ENCODE results near the gene ZFHX3.
"Not testable (repeated sequence)": the region's sequence is repeated elsewhere in the genome, so short reads cannot be mapped to it uniquely, and the experiment has no call there.

ZFHX3 gene, protein sequence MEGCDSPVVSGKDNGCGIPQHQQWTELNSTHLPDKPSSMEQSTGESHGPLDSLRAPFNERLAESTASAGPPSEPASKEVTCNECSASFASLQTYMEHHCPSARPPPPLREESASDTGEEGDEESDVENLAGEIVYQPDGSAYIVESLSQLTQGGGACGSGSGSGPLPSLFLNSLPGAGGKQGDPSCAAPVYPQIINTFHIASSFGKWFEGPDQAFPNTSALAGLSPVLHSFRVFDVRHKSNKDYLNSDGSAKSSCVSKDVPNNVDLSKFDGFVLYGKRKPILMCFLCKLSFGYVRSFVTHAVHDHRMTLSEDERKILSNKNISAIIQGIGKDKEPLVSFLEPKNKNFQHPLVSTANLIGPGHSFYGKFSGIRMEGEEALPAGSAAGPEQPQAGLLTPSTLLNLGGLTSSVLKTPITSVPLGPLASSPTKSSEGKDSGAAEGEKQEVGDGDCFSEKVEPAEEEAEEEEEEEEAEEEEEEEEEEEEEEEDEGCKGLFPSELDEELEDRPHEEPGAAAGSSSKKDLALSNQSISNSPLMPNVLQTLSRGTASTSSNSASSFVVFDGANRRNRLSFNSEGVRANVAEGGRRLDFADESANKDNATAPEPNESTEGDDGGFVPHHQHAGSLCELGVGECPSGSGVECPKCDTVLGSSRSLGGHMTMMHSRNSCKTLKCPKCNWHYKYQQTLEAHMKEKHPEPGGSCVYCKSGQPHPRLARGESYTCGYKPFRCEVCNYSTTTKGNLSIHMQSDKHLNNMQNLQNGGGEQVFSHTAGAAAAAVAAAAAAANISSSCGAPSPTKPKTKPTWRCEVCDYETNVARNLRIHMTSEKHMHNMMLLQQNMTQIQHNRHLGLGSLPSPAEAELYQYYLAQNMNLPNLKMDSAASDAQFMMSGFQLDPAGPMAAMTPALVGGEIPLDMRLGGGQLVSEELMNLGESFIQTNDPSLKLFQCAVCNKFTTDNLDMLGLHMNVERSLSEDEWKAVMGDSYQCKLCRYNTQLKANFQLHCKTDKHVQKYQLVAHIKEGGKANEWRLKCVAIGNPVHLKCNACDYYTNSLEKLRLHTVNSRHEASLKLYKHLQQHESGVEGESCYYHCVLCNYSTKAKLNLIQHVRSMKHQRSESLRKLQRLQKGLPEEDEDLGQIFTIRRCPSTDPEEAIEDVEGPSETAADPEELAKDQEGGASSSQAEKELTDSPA (N-terminal part only)

DNA sequence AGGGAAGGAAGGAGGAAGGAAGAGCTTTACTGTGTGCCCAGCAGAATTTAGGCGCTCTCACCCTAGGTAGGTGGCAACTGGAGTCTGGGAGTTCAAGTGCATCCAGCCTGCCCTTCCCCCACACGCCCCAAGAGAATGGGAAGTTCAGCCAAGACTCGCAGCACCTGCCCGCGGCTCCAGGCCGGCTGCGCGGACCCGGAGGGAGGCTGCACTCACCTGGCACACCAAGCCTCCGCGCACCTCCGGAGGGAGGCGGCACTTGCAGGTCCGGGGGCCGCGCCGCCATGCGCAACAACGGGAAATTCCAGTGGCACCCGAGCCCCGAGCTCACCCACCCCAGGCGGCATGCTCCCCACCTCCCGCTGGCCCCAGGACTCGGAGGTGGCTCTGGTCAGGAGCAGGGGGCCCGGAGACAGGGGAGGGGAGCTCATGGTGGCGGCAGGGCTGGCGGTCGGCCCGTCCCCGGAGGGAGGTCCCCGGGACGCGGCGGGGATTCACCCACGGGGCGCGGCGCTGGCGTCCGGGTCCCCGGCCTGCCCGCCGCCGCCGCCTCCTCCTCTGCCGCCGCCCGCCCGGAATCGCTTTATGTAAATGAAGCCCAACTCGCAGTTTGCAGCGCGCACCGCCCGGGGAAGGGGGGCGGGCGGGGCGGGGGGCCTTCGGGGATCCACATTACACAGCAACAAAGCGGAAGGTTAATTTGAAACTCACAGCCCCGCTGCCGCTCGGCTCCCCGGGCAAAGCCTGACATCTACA, at the start of gene ZFHX3:
Gene ZFHX3 (minus strand): TSS at position 593 of the 756 bp plus-strand sequence. CDS start 87,983 bp downstream, outside the sequence.
- peak; percentile 11 for DNase-seq

DNA sequence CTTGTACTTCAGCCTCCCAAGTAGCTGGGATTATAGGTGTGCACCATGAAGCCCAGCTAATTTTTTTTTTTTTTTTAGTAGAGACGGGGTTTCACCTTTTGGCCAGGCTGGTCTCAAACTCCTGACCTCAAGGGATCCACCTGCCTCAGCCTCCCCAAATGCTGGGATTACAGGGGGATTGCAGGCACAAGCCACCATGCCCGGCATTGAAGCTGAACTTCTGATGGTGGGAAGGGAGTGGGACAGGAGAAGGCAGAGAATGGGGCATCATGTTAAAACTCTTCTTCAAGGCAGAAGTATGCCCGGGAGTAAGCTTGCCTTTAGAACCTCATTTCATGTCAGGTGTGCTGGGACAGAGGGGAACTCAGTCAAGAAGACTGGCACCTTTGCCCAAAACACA, 48.6 kb upstream of the ZFHX3 start:
- DNase-seq: no peak

DNA sequence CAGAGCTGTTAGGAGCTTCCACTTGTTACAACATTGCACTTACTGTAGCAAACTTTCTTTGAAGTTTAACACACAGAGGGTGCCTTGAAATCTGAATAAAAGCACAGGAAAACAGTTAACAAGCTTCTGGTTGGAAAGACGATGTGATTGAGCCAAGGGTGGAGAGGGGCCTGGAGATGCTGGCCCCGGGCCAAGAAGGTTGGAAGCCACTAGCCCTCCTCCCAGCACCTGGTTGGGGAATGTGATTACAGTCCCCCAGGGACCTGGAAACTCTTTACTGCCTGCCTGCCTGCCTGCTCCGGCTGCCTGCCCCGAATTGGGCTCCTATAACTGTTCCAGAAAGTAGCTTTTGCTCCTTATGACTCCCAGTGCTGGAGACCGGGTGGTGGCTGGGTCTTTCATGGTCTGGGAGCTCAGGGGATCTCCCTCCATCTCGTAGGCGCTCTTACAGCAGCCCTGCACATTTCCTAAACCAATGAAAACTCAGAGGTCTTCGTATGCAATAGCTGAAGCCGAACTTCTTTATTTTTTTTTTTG, 48.0 kb upstream of the ZFHX3 start:
- DNase-seq: peak; percentile 60

DNA sequence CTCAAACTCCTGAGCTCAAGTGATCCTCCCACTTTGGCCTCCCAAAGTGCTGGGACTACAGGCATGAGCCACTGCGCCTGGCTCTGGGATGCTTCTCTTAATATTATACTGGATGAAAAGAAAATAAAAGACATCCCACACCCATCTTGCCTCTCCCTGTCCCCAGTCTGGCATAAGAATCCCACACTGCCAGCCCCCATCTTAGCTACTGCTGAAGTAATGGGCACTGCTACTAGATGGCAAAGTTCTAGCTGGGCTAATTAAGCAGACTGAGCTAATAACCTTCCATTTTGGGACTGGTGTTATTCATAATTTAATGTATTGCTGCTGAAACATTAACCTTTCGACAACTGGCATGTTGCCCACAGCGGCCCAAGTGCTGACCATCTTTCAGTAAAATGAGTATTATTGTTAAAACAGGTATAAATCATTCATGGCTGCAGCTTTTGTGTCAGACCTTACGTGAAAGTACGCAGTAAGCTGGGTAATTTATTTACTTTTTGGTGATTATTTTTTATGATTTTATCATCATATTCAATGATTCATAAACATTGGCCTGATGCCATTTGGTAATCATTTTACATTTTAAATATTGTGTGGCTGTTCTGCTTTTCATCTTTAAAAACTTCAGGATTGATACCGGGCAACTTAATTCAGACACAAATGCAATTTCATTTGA, 47.4 kb upstream of the ZFHX3 start:
- peak; percentile 38 for DNase-seq

DNA sequence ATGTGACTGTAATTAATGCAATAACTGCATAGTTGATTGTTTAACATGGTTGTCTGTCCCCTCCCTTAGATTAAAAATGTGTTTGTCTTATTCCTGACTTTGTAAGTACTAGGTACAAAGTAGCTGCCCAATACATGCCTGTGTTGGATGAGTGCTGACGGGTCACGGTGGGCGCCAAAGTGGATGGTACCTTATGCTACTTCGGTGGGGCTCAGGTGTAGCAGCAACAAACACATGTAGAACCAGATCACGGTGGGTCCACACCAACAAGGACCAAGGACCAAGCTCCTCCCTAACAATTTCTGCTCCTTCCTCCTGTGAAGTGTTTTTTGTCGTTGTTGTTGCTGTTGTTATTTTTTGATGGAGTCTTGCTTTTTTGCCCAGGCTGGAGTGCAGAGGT, 46.4 kb upstream of the ZFHX3 start:
- no peak for DNase-seq

DNA sequence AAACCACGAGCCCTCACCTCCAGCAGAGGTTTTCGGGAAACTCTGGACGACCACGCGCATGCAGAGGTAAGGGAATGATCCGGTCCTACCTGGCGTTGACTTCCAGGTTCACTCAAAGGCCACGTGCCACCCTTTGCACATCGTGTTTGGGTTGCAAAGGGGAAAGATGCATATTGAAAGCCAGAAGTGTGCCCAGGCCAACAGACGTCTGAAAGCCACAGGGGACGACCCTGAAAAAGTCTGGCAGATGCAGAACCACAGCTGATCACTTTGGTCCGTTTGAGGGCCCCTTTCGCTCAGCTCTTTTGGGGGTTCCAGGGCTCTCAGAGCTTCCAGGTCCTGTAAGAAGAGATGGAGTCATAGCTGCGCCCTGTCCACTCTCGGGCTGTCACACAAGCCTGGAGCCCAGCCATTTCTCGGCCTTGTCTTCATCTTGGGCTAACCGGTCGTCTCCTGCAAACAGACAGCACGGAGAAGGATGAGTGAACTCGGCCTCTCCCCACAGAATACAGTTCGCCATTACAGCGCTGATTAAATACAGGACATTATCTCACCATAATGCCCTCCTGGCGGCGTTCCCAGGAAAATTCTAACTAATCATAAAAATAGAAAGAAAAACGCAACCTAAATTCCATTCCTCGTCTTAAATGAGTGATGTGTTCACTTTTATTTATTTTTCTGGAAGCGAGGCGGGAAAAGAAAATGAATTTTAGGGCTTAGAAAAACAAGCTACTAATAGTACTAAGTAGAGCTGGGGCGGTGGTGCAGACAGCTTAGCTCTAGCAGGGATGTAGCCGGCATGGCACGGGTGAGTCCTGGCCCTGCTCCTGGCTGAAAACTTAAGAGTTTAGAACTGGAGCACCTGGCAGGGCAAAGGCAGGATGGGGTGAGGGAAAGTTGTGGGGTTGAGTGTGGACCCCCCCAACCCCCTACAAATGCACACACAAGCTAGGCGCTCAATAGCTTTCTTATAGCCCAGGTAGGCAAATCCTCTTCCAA, 45.5 kb upstream of the ZFHX3 start:
- no peak for DNase-seq

DNA sequence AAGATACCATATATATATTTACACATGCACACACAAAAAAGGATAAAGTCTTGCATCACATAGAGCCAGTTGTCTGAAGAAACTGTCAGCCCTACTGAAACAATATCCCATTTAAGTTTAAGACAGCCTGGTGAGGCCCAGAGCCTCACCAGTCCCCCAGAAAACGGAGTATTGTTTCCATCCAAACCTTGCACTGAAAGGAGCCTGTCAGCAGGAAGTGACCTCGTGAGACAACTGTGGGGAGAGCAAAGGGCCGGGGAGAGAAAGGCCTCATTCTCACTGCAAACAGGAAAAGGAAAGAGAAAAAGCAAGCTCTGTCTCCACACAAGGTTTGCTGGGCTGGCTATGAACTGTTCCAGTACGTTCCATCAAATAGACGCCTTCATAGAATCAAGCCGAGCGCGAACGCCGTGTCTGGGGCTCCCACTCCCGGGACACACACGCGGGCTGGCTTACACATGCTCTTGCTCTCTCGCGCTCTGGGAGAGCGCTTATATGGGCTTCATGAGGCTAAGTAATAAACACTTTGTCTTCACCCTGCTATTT, 44.4 kb upstream of the ZFHX3 start:
- no peak for DNase-seq

DNA sequence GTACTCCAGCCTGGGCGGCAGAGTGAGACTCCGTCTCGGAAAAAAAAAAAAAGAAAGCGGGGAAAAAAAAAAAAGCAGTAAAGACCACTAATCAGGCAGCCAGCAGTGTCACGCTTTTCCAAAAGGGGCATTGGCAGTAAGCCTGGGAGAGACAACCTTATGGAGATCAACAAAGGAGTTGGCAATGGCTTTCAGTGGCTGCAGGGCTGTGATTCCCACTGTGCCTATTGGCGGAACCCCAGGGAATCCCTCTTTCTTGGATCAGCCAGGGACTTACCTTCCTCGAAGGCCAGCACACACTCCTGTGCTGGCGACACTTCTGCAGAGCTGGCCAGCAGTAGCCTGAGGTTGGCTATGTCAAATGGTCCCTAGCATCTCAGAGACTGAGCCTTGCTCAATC, 43.2 kb upstream of the ZFHX3 start:
- DNase-seq: no peak

DNA sequence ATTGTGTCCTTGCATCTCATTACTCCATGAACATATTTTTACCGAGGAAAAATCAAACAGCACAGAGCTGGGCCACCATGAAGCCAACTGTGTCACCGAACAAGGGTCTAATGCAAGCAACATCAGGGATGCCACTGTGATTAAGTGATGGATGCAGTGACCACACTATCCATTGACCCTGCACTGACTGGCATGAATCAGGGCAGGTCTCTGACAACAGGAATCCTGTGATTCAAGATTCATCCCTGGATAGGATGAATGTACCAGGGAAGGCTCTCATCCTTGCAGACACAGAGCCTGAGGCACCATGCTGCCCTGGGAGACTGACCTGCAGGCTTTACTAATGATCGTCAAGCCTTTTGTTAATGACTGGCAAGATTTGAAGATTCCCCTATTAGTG, 41.5 kb upstream of the ZFHX3 start:
- no peak for DNase-seq

DNA sequence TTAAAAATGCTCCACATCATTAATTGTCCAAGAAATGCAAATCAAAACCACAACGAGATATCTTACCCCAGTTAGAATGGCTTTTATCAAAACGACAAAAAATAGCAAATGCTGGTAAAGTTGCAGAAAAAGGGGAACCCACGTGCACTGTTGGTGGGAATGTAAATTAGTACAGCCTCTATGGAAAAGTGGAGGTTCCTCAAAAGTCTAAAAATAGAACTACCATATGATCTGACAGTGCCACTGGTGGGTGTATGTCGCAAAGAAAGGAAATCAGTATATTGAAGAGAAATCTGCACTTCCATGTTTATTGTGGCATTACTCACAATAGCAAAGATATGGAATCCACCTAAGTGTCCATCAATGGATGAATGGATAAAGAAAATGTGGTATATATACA, 38.2 kb upstream of the ZFHX3 start:
- DNase-seq: no peak

DNA sequence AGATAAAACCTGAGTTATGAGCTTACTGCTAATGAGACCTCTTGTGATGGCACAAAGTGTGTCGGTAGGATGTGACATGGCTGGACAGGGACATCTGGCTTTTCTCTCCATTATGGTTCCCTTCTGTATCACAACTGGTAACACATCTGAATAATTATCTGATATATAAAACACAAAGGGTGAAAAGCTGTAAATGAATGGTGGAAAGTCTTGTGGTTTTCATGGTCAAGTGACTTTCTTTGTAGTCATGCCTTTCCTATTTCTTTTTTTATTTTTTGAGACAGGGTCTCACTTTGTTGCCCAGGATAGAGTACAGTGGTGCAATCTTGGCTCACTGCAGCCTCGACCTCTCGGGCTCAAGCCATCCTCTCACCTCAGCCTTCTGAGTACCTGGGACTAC, 35.3 kb upstream of the ZFHX3 start:
- no peak for DNase-seq

DNA sequence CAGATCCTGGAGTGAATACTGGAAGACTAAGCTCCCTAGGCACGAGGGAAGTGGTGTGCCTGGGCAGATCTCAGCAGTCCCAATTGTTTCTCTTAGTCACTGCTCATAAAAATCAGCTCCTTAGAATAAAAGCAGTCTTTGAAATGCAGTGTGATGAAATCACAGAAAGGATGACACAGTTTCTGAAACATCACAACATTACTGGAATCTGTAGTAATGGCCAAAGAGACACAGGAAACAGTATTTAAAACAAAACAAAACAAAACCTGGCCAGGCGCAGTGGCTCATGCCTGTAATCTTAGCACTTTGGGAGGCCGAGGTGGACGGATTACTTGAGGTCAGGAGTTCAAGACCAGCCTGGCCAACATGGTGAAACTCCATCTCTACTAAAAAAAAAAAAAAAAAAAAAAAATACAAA, 34.7 kb upstream of the ZFHX3 start:
- DNase-seq: not testable (repeated sequence)

DNA sequence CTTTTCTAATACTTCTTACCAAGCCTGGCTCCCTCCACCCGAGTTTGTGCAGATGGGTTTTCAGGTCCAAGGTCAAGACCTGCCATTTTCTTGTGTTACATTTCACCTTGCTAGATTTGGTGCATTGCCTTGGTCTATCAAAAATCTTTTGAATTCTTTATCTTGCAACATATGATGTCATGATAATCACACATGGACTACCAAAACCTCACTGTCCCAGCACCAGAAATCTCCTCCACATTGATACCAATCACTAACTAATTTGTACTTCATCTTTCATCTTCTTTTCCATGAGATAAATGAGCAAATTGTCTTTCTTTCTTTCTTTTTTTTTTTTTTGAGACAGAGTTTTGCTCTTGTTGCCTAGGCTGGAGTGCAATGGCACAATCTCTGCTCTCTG, 33.0 kb upstream of the ZFHX3 start:
- no peak for DNase-seq

DNA sequence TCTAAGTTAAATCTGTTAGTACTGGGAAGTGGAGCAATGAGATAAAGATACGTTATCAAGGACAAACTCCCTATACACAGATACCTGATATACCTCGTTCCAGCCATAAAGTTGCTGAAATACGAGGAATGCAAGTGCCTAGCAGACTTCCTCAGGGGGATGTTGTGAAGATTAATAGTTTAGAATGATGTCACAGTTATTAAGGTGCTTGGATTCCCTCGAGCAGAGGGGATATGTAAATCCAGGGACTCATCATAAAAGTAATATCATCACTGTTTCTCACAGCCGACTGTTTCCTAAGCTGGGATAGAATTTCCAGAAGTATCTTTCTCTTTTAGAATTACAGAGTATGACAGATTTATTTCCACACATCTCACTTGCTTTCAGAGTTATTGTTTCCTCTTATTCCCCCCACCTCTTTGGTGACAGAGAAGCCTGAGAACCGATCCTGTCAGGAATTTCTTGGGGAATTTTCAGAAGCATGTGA, 28.4 kb upstream of the ZFHX3 start:
- no peak for DNase-seq

DNA sequence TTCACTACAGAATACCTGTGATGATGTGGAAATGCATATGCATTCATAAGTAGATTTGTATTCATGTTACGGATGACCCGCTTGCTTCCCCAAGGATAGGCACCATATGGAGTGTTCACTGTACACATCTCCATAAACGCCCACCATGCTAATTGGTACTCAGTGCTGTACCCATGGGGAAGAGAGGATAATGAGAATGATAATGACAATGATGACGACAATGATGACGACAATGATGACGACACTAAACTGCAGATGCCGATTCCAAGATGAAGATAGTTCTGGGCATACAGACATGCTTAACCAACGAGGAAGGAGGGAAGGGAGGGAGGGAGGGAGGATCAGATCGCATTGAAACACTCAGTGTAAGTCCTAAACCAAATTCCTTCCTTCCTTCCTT, 26.5 kb upstream of the ZFHX3 start:
- DNase-seq: no peak

DNA sequence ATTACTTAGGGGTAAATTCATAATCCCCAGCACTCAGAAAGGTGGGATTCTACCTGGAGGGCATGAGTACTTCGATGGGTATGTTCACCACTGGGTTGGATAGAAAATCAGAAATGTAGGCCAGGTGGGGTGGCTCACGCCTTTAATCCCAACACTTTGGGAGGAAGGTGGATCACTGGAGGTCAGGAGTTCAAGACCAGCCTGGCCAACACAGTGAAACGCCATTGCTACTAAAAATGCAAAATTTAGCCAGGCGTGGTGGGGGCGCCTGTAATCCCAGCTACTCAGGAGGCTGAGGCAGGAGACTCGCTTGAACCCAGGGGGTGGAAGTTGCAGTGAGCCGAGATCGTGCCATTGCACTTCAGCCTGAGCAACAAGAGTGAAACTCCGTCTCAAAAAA, 24.1 kb upstream of the ZFHX3 start:
- not testable (repeated sequence) for DNase-seq

DNA sequence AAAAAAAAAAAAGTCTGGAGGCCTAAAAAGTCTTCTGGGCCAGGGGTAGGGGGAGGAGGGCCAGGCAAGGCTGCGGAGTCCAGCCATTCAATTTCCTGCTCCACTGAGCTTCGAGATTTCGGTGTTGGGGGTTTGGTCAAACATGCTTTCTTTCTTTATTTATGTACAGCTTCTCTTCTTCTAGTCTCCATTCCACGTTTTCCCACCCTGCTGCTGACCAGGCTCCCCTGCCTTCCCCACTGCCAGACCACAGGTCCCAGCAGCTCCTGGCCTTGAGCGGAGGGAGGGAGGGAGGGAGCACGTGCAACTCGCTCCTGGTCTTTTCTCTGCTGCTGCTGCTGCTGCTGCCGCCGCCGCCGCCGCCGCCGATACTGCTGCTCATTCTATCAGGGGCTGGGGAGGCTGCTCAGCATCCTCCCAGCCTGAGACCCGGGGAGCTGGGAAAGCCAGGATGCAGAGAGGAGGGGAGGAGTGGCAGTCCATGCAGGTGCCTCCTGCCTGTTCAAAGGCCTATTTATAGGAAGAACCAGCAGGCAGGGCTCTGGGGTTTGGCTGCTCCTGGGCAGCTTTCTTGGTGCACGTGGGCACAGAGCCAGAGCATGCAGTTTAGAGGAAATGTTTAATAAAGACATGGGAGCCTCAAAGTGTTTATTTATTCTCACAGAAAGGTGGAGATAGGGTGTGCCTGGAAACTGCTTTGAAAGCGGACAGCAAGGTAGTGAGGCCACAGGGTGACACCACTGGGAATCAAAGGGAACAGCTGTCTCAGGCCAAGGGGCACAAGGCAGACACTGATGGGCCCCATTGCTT, 23.4 kb upstream of the ZFHX3 start:
- peak; percentile 87 for DNase-seq

DNA sequence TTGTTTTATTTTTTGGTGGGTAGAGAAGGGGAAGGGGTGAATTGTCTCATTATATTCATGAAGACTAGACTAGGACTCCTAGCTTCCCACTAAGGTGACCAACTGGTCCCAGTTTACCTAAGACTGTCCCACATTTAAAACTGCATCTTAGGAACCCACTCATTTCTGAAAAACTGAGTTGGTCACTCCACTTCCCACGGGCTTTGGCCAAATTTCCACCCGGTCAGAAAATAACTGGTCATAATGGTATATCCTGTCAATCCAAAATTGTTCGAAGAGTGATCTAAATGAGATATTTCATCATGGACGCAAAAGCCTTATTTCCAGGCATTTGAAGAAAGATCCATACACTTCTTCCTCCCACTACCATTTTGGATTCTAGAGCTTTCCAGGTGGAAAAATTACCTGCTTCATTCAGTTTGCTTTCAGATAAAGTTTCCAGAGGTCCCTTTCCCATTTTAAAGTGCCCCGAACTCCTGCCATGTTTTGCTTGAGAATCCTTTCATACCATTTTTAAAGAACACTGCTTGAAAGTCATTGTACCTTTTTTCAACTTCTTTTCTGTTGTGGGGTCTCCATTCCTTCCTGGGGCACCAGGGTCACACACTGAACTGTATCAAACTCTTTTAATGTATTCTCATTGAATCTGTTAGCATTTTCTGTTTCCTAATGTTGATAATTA, 21.8 kb upstream of the ZFHX3 start:
- DNase-seq: no peak

Measured in NCI-H2227 treated with DMSO at 0.1 percent for 48 hours (cell line).